ENCODE data around the gene STAG1. TPM values are rescaled to one million over a fixed set of nuclear protein-coding genes. Genes with fewer than 3 reads are reported as not detected.
A peak's percentile ranks its signal among the peaks of the same experiment; 100 is the strongest.

Gene STAG1
- total RNA-seq, 1 experiment from 2014 or later = 34.6 TPM

GRCh38 chr3:136752422-136753325, 496 bp upstream of the STAG1 start:
- peak overlapping the region; percentile 4 for H4K5ac ChIP-seq (ENCODE audit: insufficient read length, low read depth, low read length)
- no peak overlapping the region for H2BK15ac ChIP-seq (ENCODE audit: low read depth, low read length)
- no CpG with 5 or more reads among the region's 73 CpGs for WGBS (ENCODE audit: extremely low coverage, insufficient read length, low lambda C conversion rate)
- H3K9me3 ChIP-seq (ENCODE audit: control insufficient read depth, low read depth, low read length) = no peaks in the 10 kb centered on the region
- H3K18ac ChIP-seq (ENCODE audit: insufficient read length, low read depth, low read length) = peak overlapping the region; percentile 63
- no peak overlapping the region for H3T11ph ChIP-seq (ENCODE audit: low read length)
- H3K4me3 Mint-ChIP-seq = peak overlapping the region; percentile 83 to 84
- H3K9ac ChIP-seq (ENCODE audit: extremely low read depth, insufficient read length, low read length) = peak overlapping the region; percentile 83
- no peak overlapping the region for H3K4ac ChIP-seq (ENCODE audit: low read depth, low read length)
- H3K14ac ChIP-seq (ENCODE audit: insufficient read depth, low read length) = peak overlapping the region; percentile 89
- H3K56ac ChIP-seq (ENCODE audit: insufficient read length, low read depth, low read length) = peak overlapping the region; percentile 50
- H2BK20ac ChIP-seq (ENCODE audit: low read depth, low read length, poor library complexity, severe bottlenecking) = no peak overlapping the region
- H3K36me3 Mint-ChIP-seq (ENCODE audit: insufficient read depth in 1 of 3, low read depth in 3 of 3) = no peaks in the 10 kb centered on the region; a peak in 1 of 7 replicates
- peak; percentile 98 for DNase-seq
- H2BK5ac ChIP-seq (ENCODE audit: insufficient read length, low read length) = no peak overlapping the region
- H3K27ac ChIP-seq (ENCODE audit: insufficient read length, low read depth, low read length) = peak overlapping the region; percentile 80
- H3K23ac ChIP-seq (ENCODE audit: insufficient read length, low read depth, low read length) = no peak overlapping the region
- TF ChIP-seq CTCF (conservative IDR thresholded peaks at IDR 0.05) = no peak; the same call in 2 of the 3 replicates
- H2BK120ac ChIP-seq (ENCODE audit: low read depth, low read length, poor library complexity, severe bottlenecking) = no peak overlapping the region
- H3K4me1 ChIP-seq (ENCODE audit: insufficient read depth, low read length) = peaks cover 5% of the 10 kb centered on the region; the same call in 1 of the 2 replicates
- H4K8ac ChIP-seq (replicated peaks; ENCODE audit: insufficient read length, low read depth, low read length) = no peak overlapping the region
- peaks cover 18% of the 10 kb centered on the region; the same call in 1 of the 2 replicates for H3K79me2 ChIP-seq (ENCODE audit: insufficient read depth, low read length)
- no peaks in the 10 kb centered on the region for H3K79me1 ChIP-seq (ENCODE audit: insufficient read depth, low read depth, low read length, poor library complexity, severe bottlenecking)
- H3K27me3 Mint-ChIP-seq (ENCODE audit: low read depth) = no peaks in the 10 kb centered on the region
- H2AFZ ChIP-seq (ENCODE audit: low read length) = no peak overlapping the region
- H3K27ac Mint-ChIP-seq = peak overlapping the region; percentile 97 to 99 (median 97)
- no peak overlapping the region for H2BK12ac ChIP-seq (ENCODE audit: insufficient read length, low read depth, low read length)
- H3K23me2 ChIP-seq (ENCODE audit: insufficient read length, low read depth, low read length, poor library complexity, severe bottlenecking) = peaks cover 12% of the 10 kb centered on the region
- H4K91ac ChIP-seq (ENCODE audit: insufficient read length, low read depth, low read length) = no peak overlapping the region
- no peaks in the 10 kb centered on the region for H4K20me1 ChIP-seq (ENCODE audit: control insufficient read depth, insufficient read depth, insufficient read length)
- peaks cover 41 to 43% of the 10 kb centered on the region in 2 experiments for H3K4me1 Mint-ChIP-seq
- H3K27me3 ChIP-seq (ENCODE audit: insufficient read depth, low read length) = no peaks in the 10 kb centered on the region
- H3K4me2 ChIP-seq (ENCODE audit: insufficient read depth, insufficient read length, low read length) = peak overlapping the region; percentile 70
- no peak overlapping the region for H2AK5ac ChIP-seq (ENCODE audit: insufficient read length, low read length)
- no peaks in the 10 kb centered on the region for H3K9me3 Mint-ChIP-seq

All from H9 (cell line).